SH-SY5Y (cell line): ENCODE data around the gene RHOG.

ENCODE experiments used
- GATA2 ChIP-seq: IDR thresholded peaks from 2 replicates; pipeline ENCODE4 v1.6.1; 2011; ENCODE audit warnings: mild to moderate bottlenecking, low read depth, low read length
- GATA3 ChIP-seq: IDR thresholded peaks from 2 replicates; pipeline ENCODE4 v1.6.1; 2011; ENCODE audit warnings: low read depth, mild to moderate bottlenecking, low read length, moderate library complexity

- TF ChIP-seq GATA2 (no peak), GATA3 (no peak)
Measured at GRCh38 chr11:3876613-3877012, 35.9 kb upstream of the RHOG start.
